DMS53 treated with DMSO at 0.1 percent for 48 hours (cell line): ENCODE results near the gene CELF2.
"Not testable (repeated sequence)": the region's sequence is repeated elsewhere in the genome, so short reads cannot be mapped to it uniquely, and the experiment has no call there.

Source experiments
- DNase-seq: peaks from one replicate; lab custom pipeline; 2025; ENCODE audit not compliant: unreplicated experiment; lab: John Stamatoyannopoulos, UW

Gene CELF2

GRCh38 chr10:11017570-11018431 is at the start of gene CELF2:
Gene CELF2, plus strand, starts transcription at chr10:11017872. Its CDS starts 218 bp downstream, at chr10:11018090.
- no peak for DNase-seq

- DNase-seq: no peak
These were observed 49.4 kb upstream of the CELF2 start for GRCh38 chr10:10968257-10968588.

GRCh38 chr10:10973310-10973709 is 44.4 kb upstream of the CELF2 start:
- no peak for DNase-seq

- no peak for DNase-seq
These were observed 42.0 kb upstream of the CELF2 start for GRCh38 chr10:10975647-10976046.

- no peak for DNase-seq
These were observed 41.0 kb upstream of the CELF2 start for GRCh38 chr10:10976652-10977051.

GRCh38 chr10:10977226-10977956 is 40.3 kb upstream of the CELF2 start:
- no peak for DNase-seq

GRCh38 chr10:10977978-10978377 is 39.7 kb upstream of the CELF2 start:
- no peak for DNase-seq

GRCh38 chr10:10985361-10985760 is 32.3 kb upstream of the CELF2 start:
- DNase-seq: no peak

- no peak for DNase-seq
These were observed 31.1 kb upstream of the CELF2 start for GRCh38 chr10:10986606-10987005.

GRCh38 chr10:10987111-10987510 is 30.6 kb upstream of the CELF2 start:
- DNase-seq: no peak

- DNase-seq: no peak
These were observed 28.0 kb upstream of the CELF2 start for GRCh38 chr10:10989669-10990068.

- no peak for DNase-seq
These were observed 26.5 kb upstream of the CELF2 start for GRCh38 chr10:10991144-10991543.

- no peak for DNase-seq
These were observed 25.6 kb upstream of the CELF2 start for GRCh38 chr10:10992072-10992471.

GRCh38 chr10:10992961-10993714 is 24.5 kb upstream of the CELF2 start:
- no peak for DNase-seq

GRCh38 chr10:10993785-10994184 is 23.9 kb upstream of the CELF2 start:
- no peak for DNase-seq

- no peak for DNase-seq
These were observed 23.3 kb upstream of the CELF2 start for GRCh38 chr10:10994360-10994759.

GRCh38 chr10:10995120-10995519 is 22.6 kb upstream of the CELF2 start:
- no peak for DNase-seq

GRCh38 chr10:10996966-10997620 is 20.6 kb upstream of the CELF2 start:
- DNase-seq: no peak

GRCh38 chr10:10999501-10999900 is 18.2 kb upstream of the CELF2 start:
- DNase-seq: not testable (repeated sequence)

- no peak for DNase-seq
These were observed 15.2 kb upstream of the CELF2 start for GRCh38 chr10:11002485-11002884.

GRCh38 chr10:11002916-11003315 is 14.8 kb upstream of the CELF2 start:
- DNase-seq: no peak
